B cell (primary cell): ENCODE measurements around the gene FOXL1. TPM values are rescaled to one million over a fixed set of nuclear protein-coding genes. Genes with fewer than 3 reads are reported as not detected.

ENCODE experiments used
- ATAC-seq: fragments of 200-7000 bp; cut with Tn5 transposase; one replicate; pipeline ENCODE4 v1.10.0; 2021; ENCODE audit warnings: low read depth, mild to moderate bottlenecking, moderate number of reproducible peaks, moderate library complexity
- CTCF ChIA-PET: fragments of 350-600 bp; sonication (Branson Sonifier 250); formaldehyde crosslinking; loops from one replicate; lab custom pipeline; 2021; ENCODE audit warnings: antibody characterized with exemption, inconsistent platforms; lab: Charles Lee
- POLR2A ChIA-PET: fragments of 350-600 bp; sonication (Branson Sonifier 250); formaldehyde crosslinking; loops from one replicate; lab custom pipeline; 2021; ENCODE audit warnings: antibody characterized with exemption; lab: Charles Lee
- DNase-seq: peaks from one replicate; pipeline ENCODE4 v3.0.0; 2013
- H2AFZ ChIP-seq: 2 replicates; pipeline ENCODE4 v1.6.1; 2012; ENCODE audit warnings: mild to moderate bottlenecking, low read depth, low read length; ENCODE audit not compliant: insufficient read depth, poor library complexity, severe bottlenecking
- H3K27ac ChIP-seq, 2 donors: 1 replicate in 1 of 2; 2 replicates in 1 of 2; pipeline ENCODE4 v1.5.1; 2012 to 2013; ENCODE audit warnings: low read length in 2 of 2, mild to moderate bottlenecking in 2 of 2, moderate library complexity in 1 of 2
- H3K27me3 ChIP-seq, 4 experiments: fragments of 200-600 bp in 1 of 4; sonication (generic) in 1 of 4; replicated peaks in 1 of 4; 1 replicate in 2 of 4; 2 replicates in 2 of 4; pipeline versions ENCODE4 v1.6.1 to v1.7.0; 2013 to 2016; ENCODE audit warnings: low read length in 3 of 4, mild to moderate bottlenecking in 2 of 4, mixed read lengths in 1 of 4, moderate library complexity in 1 of 4; ENCODE audit not compliant: insufficient read depth in 4 of 4, control insufficient read depth in 3 of 4; ENCODE audit errors: control extremely low read depth in 1 of 4
- H3K36me3 ChIP-seq, 2 experiments: replicated peaks in 1 of 2; 1 replicate in 1 of 2; 2 replicates in 1 of 2; pipeline versions ENCODE4 v1.6.1 to v1.7.1; 2013; ENCODE audit warnings: low read length in 1 of 2; ENCODE audit not compliant: insufficient read depth in 2 of 2, control insufficient read depth in 1 of 2; ENCODE audit errors: control extremely low read depth in 1 of 2, extremely low read depth in 1 of 2
- H3K4me1 ChIP-seq, 2 donors: fragments of 200-600 bp in 1 of 2; sonication (generic) in 1 of 2; 1 replicate in 1 of 2; 2 replicates in 1 of 2; pipeline versions ENCODE4 v1.5.1 to v1.6.1; 2013 to 2017; ENCODE audit warnings: low read length in 2 of 2; ENCODE audit not compliant: control insufficient read depth in 2 of 2, insufficient read depth in 2 of 2
- H3K4me2 ChIP-seq: replicated peaks from 2 replicates; pipeline ENCODE3; 2012; ENCODE audit warnings: mild to moderate bottlenecking, low read depth, low read length; ENCODE audit not compliant: poor library complexity, severe bottlenecking
- H3K4me3 ChIP-seq, 5 experiments: fragments of 200-600 bp in 1 of 5; sonication (generic) in 1 of 5; 1 replicate in 3 of 5; 2 replicates in 2 of 5; pipeline versions ENCODE4 v1.5.1 to v1.7.0; 2011 to 2016; ENCODE audit warnings: low read length in 4 of 5, mild to moderate bottlenecking in 4 of 5, low read depth in 2 of 5, control low read depth in 1 of 5, moderate library complexity in 1 of 5; ENCODE audit not compliant: insufficient read depth in 1 of 5; ENCODE audit errors: control extremely low read depth in 1 of 5, extremely low read depth in 1 of 5
- H3K79me2 ChIP-seq: fragments of 200-600 bp; sonication (generic); one replicate; pipeline ENCODE4 v1.6.0; 2016; ENCODE audit warnings: low read length; ENCODE audit not compliant: control insufficient read depth, insufficient read depth
- H3K9ac ChIP-seq: fragments of 200-600 bp; sonication (generic); 2 replicates; pipeline ENCODE4 v1.6.1; 2017; ENCODE audit warnings: mild to moderate bottlenecking, low read length, moderate library complexity
- H3K9me3 ChIP-seq, 3 donors: one replicate each; pipeline versions ENCODE4 v1.6.1 to v1.7.1; 2013; ENCODE audit warnings: low read length in 2 of 3; ENCODE audit not compliant: control insufficient read depth in 2 of 3, insufficient read depth in 1 of 3; ENCODE audit errors: control extremely low read depth in 1 of 3
- H4K20me1 ChIP-seq: 2 replicates; pipeline ENCODE4 v1.6.0; 2012; ENCODE audit warnings: mild to moderate bottlenecking, low read length; ENCODE audit not compliant: insufficient read depth, control insufficient read depth, poor library complexity, severe bottlenecking
- H3K27ac Mint-ChIP-seq: one replicate; pipeline ENCODE4 v1.8.0; 2021; ENCODE audit warnings: mixed read lengths
- H3K27me3 Mint-ChIP-seq: one replicate; pipeline ENCODE4 v1.8.0; 2021; ENCODE audit warnings: mixed read lengths
- H3K4me1 Mint-ChIP-seq: one replicate; pipeline ENCODE4 v1.8.0; 2021; ENCODE audit warnings: mixed read lengths
- H3K4me3 Mint-ChIP-seq: one replicate; pipeline ENCODE4 v1.8.0; 2021; ENCODE audit warnings: mixed read lengths
- H3K9me3 Mint-ChIP-seq: one replicate; pipeline ENCODE4 v1.8.0; 2022; ENCODE audit warnings: mixed read lengths; ENCODE audit not compliant: insufficient read depth
- EZH2 ChIP-seq: IDR thresholded peaks from 2 replicates; pipeline ENCODE4 v1.6.1; 2012; ENCODE audit warnings: borderline replicate concordance, low read depth, mild to moderate bottlenecking, moderate library complexity, low read length; ENCODE audit not compliant: insufficient read depth, poor library complexity, severe bottlenecking
- WGBS: methylation state at CpG from one replicate; pipeline ENCODE4 v1.1.5; 2013; ENCODE audit warnings: missing lambda C conversion rate; ENCODE audit not compliant: insufficient coverage; 5-methylcytosine and 5-hydroxymethylcytosine counted together
- intact Hi-C: fragments of 100-400 bp; cut with micrococcal nuclease; formaldehyde crosslinking; loops from one replicate; pipeline ENCODE4 v1.10.0; 2022
- polyA plus RNA-seq: library from polyadenylated mRNA; depleted of rRNA; stranded (reverse); fragments of >200 nt; gene quantifications from 2 replicates; pipeline ENCODE4 v1.2.3, GENCODE V29; 2012
- total RNA-seq, 2 donors: library from RNA; stranded (reverse); fragments of 120-200 nt in 1 of 2; gene quantifications; 1 replicate in 1 of 2; 2 replicates in 1 of 2; pipeline versions ENCODE4 v1.2.3 to v1.2.4, GENCODE V29; 2013 to 2022
- TF ChIP-seq, protein P1 (sequence below): fragments of 200-600 bp; IDR thresholded peaks from one replicate; pipeline ENCODE4 v1.8.0; 2022; ENCODE audit warnings: antibody characterized with exemption, mild to moderate bottlenecking

FOXL1 gene
- total and polyA plus RNA-seq, 2 donors (not counting 1 experiment from before 2014, with no cell fraction given), result not detected

DNA sequence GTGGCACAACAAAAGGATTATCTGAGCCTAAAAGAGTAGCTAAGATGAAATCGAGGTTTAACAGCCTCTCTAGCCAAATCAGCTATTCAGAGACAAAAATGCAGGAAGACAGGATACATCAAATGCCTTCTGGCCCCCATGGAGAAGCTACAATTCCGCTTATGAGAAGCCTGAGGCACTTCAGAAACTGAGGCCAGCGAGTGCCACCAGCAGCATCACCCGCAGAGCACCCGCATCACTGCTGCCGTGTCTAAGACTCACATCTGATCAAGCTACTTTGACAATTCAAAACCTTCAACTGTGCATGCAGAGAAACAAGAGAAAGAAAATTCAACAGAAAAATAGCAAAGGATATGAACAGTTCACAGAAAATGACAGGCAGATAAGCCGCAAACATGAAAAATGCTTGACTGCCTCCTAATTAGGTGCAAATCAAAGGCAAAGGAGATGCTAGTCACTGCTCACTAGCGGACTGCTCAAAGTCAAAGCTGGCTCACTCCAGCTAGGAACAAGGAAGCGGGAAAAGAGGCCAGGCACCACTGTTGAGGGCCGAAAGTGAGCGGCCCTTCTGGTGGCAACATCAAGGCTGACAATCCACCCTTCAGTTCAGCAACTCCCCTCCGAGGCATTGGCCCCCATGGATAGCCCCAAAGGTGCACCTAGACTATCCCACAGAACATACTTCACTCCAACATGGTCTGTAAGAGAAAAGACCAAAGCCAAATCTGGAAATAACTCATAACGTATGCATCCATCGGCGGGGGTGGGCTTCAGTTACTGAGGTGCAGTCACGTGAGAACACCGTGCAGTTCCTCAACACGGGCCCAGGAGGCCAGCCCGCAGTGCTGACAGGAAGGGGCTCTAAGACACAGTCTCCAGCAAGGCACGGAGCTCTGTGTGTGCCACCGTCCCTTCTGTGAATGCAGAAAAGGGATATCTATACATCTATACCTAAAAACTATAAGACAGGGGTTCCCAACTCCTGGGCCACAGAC is 35.3 kb upstream of the FOXL1 start:
- DNase-seq, result no peak
- Histone ChIP-seq H3K27me3 (no peaks in the 10 kb centered on the region), H4K20me1 (no peaks in the 10 kb centered on the region), H3K4me1 (no peaks in the 10 kb centered on the region), H3K4me3 (no peak overlapping the region), H3K9me3 (no peaks in the 10 kb centered on the region), H3K4me2 (no peak overlapping the region), H3K36me3 (peaks cover 0 to 81% of the 10 kb centered on the region in 2 experiments), H3K79me2 (no peaks in the 10 kb centered on the region), H2AFZ (no peak overlapping the region), H3K9ac (no peak overlapping the region), H3K27ac (no peak overlapping the region)
- no peak for TF ChIP-seq EZH2
- TF ChIP-seq, protein P1, sequence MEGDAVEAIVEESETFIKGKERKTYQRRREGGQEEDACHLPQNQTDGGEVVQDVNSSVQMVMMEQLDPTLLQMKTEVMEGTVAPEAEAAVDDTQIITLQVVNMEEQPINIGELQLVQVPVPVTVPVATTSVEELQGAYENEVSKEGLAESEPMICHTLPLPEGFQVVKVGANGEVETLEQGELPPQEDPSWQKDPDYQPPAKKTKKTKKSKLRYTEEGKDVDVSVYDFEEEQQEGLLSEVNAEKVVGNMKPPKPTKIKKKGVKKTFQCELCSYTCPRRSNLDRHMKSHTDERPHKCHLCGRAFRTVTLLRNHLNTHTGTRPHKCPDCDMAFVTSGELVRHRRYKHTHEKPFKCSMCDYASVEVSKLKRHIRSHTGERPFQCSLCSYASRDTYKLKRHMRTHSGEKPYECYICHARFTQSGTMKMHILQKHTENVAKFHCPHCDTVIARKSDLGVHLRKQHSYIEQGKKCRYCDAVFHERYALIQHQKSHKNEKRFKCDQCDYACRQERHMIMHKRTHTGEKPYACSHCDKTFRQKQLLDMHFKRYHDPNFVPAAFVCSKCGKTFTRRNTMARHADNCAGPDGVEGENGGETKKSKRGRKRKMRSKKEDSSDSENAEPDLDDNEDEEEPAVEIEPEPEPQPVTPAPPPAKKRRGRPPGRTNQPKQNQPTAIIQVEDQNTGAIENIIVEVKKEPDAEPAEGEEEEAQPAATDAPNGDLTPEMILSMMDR, result no peak
- H3K27me3 Mint-ChIP-seq, result no peaks in the 10 kb centered on the region
- ATAC-seq, result no peak
- no peak overlapping the region for H3K4me3 Mint-ChIP-seq
- H3K4me1 Mint-ChIP-seq, result no peaks in the 10 kb centered on the region
- no peak overlapping the region for H3K27ac Mint-ChIP-seq
- WGBS, result 98% methylated on average over 13 of the region's 21 CpGs
- H3K9me3 Mint-ChIP-seq, result no peaks in the 10 kb centered on the region
- intact Hi-C loops, result no loop called here
- ChIA-PET CTCF (no interaction called here), POLR2A (no interaction called here)

DNA sequence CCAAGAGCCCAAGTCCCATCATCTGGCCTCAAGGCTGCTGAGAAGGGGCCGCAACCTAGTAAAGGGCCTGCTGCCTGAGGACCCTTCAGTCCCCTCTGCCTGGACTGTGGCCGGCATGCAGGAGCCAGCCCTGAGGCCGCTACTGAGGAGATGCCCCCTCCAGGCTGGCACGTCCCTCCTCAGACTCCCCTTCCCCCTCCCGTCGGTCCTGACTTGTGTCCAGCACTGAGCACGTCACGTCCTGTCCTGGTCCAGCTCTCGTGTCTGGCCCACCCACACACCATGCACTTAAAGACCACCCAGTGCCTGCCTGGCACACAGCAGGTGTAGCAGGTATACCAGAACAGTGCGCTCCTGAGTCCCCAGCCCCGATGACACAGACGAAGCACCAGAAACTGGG is 32.9 kb upstream of the FOXL1 start:
- Mint-ChIP-seq H3K9me3 (no peaks in the 10 kb centered on the region), H3K4me3 (no peak overlapping the region), H3K27ac (no peak overlapping the region), H3K4me1 (no peaks in the 10 kb centered on the region), H3K27me3 (no peaks in the 10 kb centered on the region)
- peaks cover 0 to 69% of the 10 kb centered on the region in 2 experiments for H3K36me3 ChIP-seq
- no peaks in the 10 kb centered on the region for H4K20me1 ChIP-seq
- 81% methylated on average over 12 of the region's 12 CpGs for WGBS
- H2AFZ ChIP-seq, result no peak overlapping the region
- no peak overlapping the region for H3K27ac ChIP-seq
- DNase-seq (no peak), ATAC-seq (no peak)
- no peak overlapping the region for H3K4me2 ChIP-seq
- ChIA-PET POLR2A (no interaction called here), CTCF (no interaction called here)
- no peak overlapping the region for H3K9ac ChIP-seq
- H3K79me2 ChIP-seq, result peaks cover 8% of the 10 kb centered on the region
- H3K4me1 ChIP-seq, result no peaks in the 10 kb centered on the region
- H3K4me3 ChIP-seq, result no peak overlapping the region
- no peaks in the 10 kb centered on the region for H3K9me3 ChIP-seq
- TF ChIP-seq, protein P1, result no peak
- TF ChIP-seq EZH2, result no peak
- intact Hi-C loops, result no loop called here
- H3K27me3 ChIP-seq, result no peaks in the 10 kb centered on the region
